ENCODE data around the gene ZNF428.

DNA sequence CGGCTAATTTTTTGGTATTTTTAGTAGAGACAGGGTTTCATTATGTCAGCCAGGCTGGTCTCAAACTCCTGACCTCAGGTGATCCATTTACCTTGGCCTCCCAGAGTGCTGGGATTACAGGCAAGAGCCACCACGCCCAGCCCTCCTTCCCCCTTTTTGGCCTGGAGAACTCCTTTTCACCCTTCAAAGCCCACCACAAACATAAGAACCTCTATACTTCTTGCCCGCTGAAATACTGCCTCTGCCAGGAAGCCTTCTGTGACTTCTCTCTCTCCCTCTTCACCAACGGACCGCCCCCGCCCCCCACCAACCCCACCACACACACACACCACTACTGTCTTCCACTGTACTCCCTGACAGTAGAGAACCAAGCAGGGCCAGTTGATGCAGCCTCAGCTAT, 2.5 kb downstream of the ZNF428 start:
- TF ChIP-seq CTCF (IDR thresholded peaks at IDR 0.05), result no peak
- no peak for TF ChIP-seq POLR2A (IDR thresholded peaks at IDR 0.05)
